Astrocyte (in vitro differentiated cells and primary cell): Measurements from ENCODE around the gene FAM50A.

Experiments used
- EZH2 ChIP-seq: IDR thresholded peaks from 2 replicates; pipeline ENCODE4 v1.6.1; 2012; ENCODE audit warnings: mild to moderate bottlenecking, low read length, inconsistent platforms; ENCODE audit not compliant: insufficient read depth
- TF ChIP-seq, protein P1 (sequence below): IDR thresholded peaks from 2 replicates; pipeline ENCODE4 v1.5.1; 2011; ENCODE audit warnings: low read depth, mild to moderate bottlenecking, inconsistent platforms, low read length, moderate library complexity; ENCODE audit not compliant: insufficient read depth

GRCh38 chrX:154404625-154405192 lies 39.2 kb upstream of the FAM50A start:
- TF ChIP-seq, protein P1, sequence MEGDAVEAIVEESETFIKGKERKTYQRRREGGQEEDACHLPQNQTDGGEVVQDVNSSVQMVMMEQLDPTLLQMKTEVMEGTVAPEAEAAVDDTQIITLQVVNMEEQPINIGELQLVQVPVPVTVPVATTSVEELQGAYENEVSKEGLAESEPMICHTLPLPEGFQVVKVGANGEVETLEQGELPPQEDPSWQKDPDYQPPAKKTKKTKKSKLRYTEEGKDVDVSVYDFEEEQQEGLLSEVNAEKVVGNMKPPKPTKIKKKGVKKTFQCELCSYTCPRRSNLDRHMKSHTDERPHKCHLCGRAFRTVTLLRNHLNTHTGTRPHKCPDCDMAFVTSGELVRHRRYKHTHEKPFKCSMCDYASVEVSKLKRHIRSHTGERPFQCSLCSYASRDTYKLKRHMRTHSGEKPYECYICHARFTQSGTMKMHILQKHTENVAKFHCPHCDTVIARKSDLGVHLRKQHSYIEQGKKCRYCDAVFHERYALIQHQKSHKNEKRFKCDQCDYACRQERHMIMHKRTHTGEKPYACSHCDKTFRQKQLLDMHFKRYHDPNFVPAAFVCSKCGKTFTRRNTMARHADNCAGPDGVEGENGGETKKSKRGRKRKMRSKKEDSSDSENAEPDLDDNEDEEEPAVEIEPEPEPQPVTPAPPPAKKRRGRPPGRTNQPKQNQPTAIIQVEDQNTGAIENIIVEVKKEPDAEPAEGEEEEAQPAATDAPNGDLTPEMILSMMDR, result no peak
- TF ChIP-seq EZH2, result no peak
